GM18526 (cell line): ENCODE measurements around the gene ZNRD2.

Experiments
- POLR2A ChIP-seq: IDR thresholded peaks from 3 replicates; pipeline ENCODE4 v1.6.1; 2011; ENCODE audit not compliant: insufficient read length; ENCODE audit errors: extremely low read depth

The ZNRD2 gene, protein sequence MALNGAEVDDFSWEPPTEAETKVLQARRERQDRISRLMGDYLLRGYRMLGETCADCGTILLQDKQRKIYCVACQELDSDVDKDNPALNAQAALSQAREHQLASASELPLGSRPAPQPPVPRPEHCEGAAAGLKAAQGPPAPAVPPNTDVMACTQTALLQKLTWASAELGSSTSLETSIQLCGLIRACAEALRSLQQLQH

DNA sequence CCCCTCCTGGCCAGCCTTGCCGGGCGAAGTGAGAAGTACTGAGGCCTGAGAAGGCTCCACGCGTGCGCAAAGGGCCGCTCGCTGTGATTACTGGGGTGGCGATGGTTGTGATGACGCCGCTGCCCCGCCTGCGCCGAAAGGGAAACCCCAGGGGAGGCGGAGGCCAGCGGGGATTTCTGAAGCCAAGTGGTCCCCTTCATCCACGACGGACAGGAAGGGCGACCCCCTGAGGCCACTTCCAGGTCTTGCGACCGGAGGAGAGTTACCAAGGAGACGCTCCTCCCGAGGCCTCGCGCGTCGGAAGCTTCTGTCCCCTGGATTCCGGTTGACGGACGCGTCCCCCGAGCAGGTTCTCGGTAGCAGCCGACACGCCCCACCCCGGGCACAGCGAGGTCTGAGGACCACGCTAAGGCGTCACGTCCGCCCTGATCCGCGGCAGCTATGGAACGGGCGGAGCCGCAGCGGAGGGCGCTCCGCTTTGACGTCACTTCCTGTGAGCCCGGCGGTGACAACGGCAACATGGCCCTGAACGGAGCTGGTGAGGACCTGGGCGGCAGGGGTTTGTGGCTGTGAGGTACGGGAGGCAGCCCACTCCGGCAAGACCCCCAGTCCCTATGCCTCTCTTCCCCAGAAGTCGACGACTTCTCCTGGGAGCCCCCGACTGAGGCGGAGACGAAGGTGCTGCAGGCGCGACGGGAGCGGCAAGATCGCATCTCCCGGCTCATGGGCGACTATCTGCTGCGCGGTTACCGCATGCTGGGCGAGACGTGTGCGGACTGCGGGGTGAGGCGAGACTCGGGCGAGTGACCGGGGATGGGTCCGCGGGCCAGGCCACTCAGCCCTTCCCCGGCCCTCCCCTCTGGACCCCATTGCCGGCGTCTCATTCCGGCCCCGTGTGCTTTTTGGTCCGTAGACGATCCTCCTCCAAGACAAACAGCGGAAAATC is at the start of gene ZNRD2:
Gene ZNRD2, plus strand, starts transcription at position 505 of the 946 bp plus-strand sequence. Its CDS starts 15 bp downstream, at position 520.
- TF ChIP-seq POLR2A, result peak; percentile 78

DNA sequence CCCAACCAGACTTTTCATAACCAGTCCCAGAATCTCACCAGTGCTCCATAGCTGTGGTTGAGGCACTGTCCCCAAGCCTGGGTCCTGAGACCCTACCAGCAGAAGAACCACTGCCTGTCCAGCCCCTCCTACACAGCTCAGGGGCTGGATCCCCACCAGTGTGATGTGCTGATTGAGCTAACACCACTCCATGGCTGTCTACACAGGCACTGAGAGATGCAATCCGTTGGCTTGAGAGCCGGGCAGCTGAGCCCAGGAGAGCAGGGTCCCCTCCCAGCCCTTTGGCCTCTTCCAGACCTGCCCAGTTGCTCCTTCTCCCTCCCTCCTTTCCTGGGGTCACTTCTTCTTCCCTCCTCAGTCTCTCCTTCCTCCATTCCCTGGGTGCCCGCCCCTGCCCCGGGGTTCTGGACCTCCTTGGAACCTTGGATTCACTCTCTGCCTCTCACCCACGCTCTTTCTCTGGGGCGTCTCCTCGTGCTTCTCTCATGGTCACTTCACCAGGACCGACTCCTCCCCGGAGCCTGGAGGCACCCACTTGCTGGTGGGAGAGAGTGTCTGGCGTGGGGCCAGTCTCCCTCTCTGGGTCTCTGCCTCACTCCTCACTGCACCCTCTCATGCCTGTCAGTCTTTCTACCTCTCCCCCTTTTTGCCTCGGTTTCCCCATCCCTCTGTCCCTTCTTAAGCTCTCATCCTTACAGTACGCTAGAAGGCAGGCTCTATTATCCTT is 46.1 kb upstream of the ZNRD2 start:
- no peak for TF ChIP-seq POLR2A

- peak; percentile 71 for TF ChIP-seq POLR2A
Observed at GRCh38 chr11:65524741-65525545, 45.3 kb upstream of the ZNRD2 start, which contains the start of gene SCYL1. SCYL1 (plus strand) TSS chr11:65525083; CDS start chr11:65525154, 71 bp downstream.

DNA sequence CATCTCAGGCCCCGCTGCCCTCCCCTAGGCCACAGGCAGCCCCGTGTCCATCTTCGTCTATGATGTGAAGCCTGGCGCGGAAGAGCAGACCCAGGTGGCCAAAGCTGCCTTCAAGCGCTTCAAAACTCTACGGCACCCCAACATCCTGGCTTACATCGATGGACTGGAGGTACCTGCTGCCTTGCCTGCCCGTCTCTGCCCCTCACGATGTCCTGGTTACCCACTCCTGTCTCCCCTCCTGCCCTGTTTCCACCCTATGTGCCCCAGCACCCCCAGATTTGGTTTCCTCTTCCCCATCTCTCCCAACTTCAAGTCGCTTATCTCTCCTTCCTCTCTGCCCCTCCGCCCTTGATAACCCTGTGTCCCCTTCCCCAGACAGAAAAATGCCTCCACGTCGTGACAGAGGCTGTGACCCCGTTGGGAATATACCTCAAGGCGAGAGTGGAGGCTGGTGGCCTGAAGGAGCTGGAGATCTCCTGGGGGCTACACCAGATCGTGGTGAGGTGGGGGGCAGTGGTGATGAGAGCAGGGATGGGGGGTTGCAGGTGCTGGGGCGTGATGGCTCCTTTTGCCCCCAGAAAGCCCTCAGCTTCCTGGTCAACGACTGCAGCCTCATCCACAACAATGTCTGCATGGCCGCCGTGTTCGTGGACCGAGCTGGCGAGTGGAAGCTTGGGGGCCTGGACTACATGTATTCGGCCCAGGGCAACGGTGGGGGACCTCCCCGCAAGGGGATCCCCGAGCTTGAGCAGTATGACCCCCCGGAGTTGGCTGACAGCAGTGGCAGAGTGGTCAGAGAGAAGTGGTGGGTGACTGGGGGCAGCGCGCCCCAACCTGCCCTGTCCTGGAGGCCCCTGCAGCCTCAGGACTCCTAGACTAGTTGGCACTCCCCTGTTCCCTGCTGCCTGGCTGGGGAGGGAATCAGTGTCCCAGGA is 44.5 kb upstream of the ZNRD2 start:
- TF ChIP-seq POLR2A, result no peak

- TF ChIP-seq POLR2A, result no peak
Observed at GRCh38 chr11:65526744-65527143, 43.5 kb upstream of the ZNRD2 start.

- no peak for TF ChIP-seq POLR2A
Observed at GRCh38 chr11:65528819-65529350, 41.4 kb upstream of the ZNRD2 start.

- no peak for TF ChIP-seq POLR2A
Observed at GRCh38 chr11:65529475-65530156, 40.7 kb upstream of the ZNRD2 start.

- TF ChIP-seq POLR2A, result no peak
Observed at GRCh38 chr11:65530157-65530496, 40.1 kb upstream of the ZNRD2 start.

- TF ChIP-seq POLR2A, result no peak
Observed at GRCh38 chr11:65532388-65533064, 37.8 kb upstream of the ZNRD2 start.

DNA sequence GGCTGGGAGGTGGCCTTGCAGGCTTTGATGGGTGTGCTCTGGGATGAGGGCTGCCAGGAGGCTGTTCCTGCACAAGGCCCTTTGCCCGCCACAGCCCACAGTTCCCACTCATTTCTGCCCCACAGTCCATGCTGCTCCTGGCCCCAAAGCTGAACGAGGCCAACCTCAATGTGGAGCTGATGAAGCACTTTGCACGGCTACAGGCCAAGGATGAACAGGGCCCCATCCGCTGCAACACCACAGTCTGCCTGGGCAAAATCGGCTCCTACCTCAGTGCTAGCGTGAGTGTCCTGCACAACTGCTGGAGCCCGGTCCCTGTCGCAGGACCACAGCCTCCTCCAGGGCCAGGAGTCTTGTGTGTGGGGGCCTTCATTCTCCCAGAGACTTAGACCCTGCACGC is 35.2 kb upstream of the ZNRD2 start:
- TF ChIP-seq POLR2A, result no peak

DNA sequence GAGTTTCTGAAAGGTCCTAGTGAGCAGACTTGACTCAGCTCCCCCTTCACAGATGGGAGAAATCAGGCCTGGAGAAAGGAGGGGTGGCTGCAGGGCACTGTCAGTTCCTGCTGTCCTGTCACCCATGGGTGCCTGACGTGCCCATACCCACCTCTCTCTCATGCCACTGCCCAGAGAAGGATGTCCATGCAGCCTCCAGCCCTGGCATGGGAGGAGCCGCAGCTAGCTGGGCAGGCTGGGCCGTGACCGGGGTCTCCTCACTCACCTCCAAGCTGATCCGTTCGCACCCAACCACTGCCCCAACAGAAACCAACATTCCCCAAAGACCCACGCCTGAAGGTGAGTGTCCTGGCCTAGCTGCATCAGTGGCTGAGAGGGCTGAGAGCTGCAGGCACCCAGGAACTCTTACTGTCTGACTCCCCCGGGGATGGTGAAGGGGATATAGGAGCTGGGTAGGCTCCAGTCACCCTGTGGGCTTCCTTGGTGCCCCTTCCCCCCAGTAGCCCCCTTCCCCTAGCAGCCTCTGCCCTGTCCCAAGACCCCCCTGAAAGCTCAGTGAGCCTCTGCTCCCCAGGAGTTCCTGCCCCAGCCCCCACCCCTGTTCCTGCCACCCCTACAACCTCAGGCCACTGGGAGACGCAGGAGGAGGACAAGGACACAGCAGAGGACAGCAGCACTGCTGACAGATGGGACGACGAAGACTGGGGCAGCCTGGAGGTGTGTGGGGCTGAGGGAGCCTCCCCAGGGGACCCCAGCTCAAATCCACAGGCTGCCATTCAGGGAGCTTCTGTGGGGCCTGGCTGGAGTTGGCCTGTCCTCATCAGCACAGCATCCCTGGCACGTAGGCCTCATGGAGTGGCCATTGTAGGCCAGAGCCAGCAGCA is 33.6 kb upstream of the ZNRD2 start:
- TF ChIP-seq POLR2A, result no peak

GRCh38 chr11:65537296-65537597 is 33.0 kb upstream of the ZNRD2 start:
- TF ChIP-seq POLR2A, result no peak
